GM12878 (cell line): Measurements from ENCODE around the gene GPBP1L1. TPM values are rescaled to one million over a fixed set of nuclear protein-coding genes. Genes with fewer than 3 reads are reported as not detected.
A peak's percentile ranks its signal among the peaks of the same experiment; 100 is the strongest.

Experiments used
- ASH2L ChIP-seq: fragments of 300-600, 200-600 bp; sonication (generic); IDR thresholded peaks from 2 replicates; pipeline ENCODE4 v1.6.1; 2017; ENCODE audit warnings: low read depth, mild to moderate bottlenecking, borderline replicate concordance
- CHD4 ChIP-seq: fragments of 200-600 bp; sonication (generic); IDR thresholded peaks from 2 replicates; pipeline ENCODE4 v1.6.1; 2016; ENCODE audit warnings: mild to moderate bottlenecking
- MYC ChIP-seq: IDR thresholded peaks from 2 replicates; pipeline ENCODE4 v1.6.1; 2011; ENCODE audit warnings: mild to moderate bottlenecking, low read length, moderate library complexity, inconsistent platforms; ENCODE audit not compliant: insufficient read depth, insufficient replicate concordance, insufficient read length, severe bottlenecking
- NFYA ChIP-seq: IDR thresholded peaks from 2 replicates; pipeline ENCODE4 v1.6.1; 2011; ENCODE audit warnings: low read depth, mild to moderate bottlenecking, low read length, improper control_type of control experiment, borderline replicate concordance
- NR2F1 ChIP-seq: fragments of 450-650 bp; conservative IDR thresholded peaks from 2 replicates; pipeline ENCODE4 v1.6.1; 2017; ENCODE audit warnings: mild to moderate bottlenecking
- NRF1 ChIP-seq: conservative IDR thresholded peaks from 2 replicates; pipeline ENCODE4 v1.6.1; 2011; ENCODE audit warnings: mild to moderate bottlenecking, low read depth, low read length, improper control_type of control experiment
- PML ChIP-seq: IDR thresholded peaks from 2 replicates; pipeline ENCODE4 v1.6.1; 2012; ENCODE audit warnings: low read length, inconsistent platforms
- RELA ChIP-seq: fragments of 450-650 bp; IDR thresholded peaks from 2 replicates; pipeline ENCODE4 v1.8.0; 2014; ENCODE audit warnings: borderline replicate concordance; ENCODE audit not compliant: partially characterized antibody
- SIX5 ChIP-seq: IDR thresholded peaks from 2 replicates; pipeline ENCODE4 v1.6.1; 2011; ENCODE audit warnings: mild to moderate bottlenecking, low read depth, low read length, moderate library complexity; ENCODE audit not compliant: severe bottlenecking
- YY1 ChIP-seq: IDR thresholded peaks from 2 replicates; pipeline ENCODE4 v1.6.1; 2011; ENCODE audit warnings: low read depth, mild to moderate bottlenecking, low read length
- polyA plus RNA-seq, 11 experiments: library from polyadenylated mRNA; depleted of rRNA in 4 of 11; unstranded in 6 of 11; stranded (reverse) in 5 of 11; fragments of >200 nt; fragmentation: Nextera tagmentation in 4 of 11; fragmentation: Illumina TruSeq in 1 of 11; extraction: Ambion mirVana in 4 of 11; extraction: Trizol in 1 of 11; gene quantifications; 1 replicate in 1 of 11; 2 replicates in 10 of 11; pipeline versions ENCODE4 v1.2.1 to v1.2.3, GENCODE V29; 2011 to 2016; ENCODE audit warnings: inconsistent platforms in 2 of 11, missing spikeins in 2 of 11, low read depth in 1 of 11
- total RNA-seq, 4 experiments: library from RNA; depleted of rRNA in 3 of 4; stranded (reverse); fragments of >200 nt in 3 of 4; fragmentation: Illumina TruSeq in 1 of 4; extraction: Trizol in 1 of 4; gene quantifications; 2 replicates each; pipeline versions ENCODE4 v1.2.1 to v1.2.3, GENCODE V29; 2013 to 2021
- TF ChIP-seq, protein P1 (sequence below): IDR thresholded peaks from 2 replicates; pipeline ENCODE4 v1.6.1; 2012; ENCODE audit warnings: low read depth, low read length, improper control_type of control experiment
- TF ChIP-seq, protein P2 (sequence below): fragments of 450-650 bp; IDR thresholded peaks from 2 replicates; pipeline ENCODE4 v1.6.1; 2017; ENCODE audit warnings: low read depth, mild to moderate bottlenecking, moderate library complexity
- TF ChIP-seq, protein P3 (sequence below): fragments of 450-650 bp; IDR thresholded peaks from 2 replicates; pipeline ENCODE4 v1.6.1; 2016; ENCODE audit warnings: mild to moderate bottlenecking
- TF ChIP-seq, protein P4 (sequence below): fragments of 450-650 bp; formaldehyde crosslinking; IDR thresholded peaks from 2 replicates; pipeline ENCODE4 v1.4.0; 2020; ENCODE audit warnings: mild to moderate bottlenecking, moderate library complexity
- TF ChIP-seq, protein P5 (sequence below): fragments of 450-650 bp; IDR thresholded peaks from 2 replicates; pipeline ENCODE4 v1.6.1; 2017; ENCODE audit warnings: antibody characterized with exemption, mild to moderate bottlenecking, moderate library complexity
- TF ChIP-seq, protein P6 (sequence below), 3 experiments: IDR thresholded peaks in 2 of 3; conservative IDR thresholded peaks in 1 of 3; 2 replicates each; pipeline ENCODE4 v1.5.1; 2011; ENCODE audit warnings: low read depth in 3 of 3, low read length in 3 of 3, mild to moderate bottlenecking in 3 of 3, control low read depth in 2 of 3, moderate library complexity in 2 of 3, inconsistent platforms in 1 of 3, mixed read lengths in 1 of 3; ENCODE audit not compliant: control insufficient read depth in 2 of 3, insufficient read depth in 1 of 3; ENCODE audit errors: extremely low read depth in 1 of 3

The GPBP1L1 gene
- total and polyA plus RNA-seq, 10 of the 15 experiments (the other 5 are each of a cell fraction or from before 2014, with no cell fraction given) = 37.3 to 91.6 (median 81.2) TPM

DNA sequence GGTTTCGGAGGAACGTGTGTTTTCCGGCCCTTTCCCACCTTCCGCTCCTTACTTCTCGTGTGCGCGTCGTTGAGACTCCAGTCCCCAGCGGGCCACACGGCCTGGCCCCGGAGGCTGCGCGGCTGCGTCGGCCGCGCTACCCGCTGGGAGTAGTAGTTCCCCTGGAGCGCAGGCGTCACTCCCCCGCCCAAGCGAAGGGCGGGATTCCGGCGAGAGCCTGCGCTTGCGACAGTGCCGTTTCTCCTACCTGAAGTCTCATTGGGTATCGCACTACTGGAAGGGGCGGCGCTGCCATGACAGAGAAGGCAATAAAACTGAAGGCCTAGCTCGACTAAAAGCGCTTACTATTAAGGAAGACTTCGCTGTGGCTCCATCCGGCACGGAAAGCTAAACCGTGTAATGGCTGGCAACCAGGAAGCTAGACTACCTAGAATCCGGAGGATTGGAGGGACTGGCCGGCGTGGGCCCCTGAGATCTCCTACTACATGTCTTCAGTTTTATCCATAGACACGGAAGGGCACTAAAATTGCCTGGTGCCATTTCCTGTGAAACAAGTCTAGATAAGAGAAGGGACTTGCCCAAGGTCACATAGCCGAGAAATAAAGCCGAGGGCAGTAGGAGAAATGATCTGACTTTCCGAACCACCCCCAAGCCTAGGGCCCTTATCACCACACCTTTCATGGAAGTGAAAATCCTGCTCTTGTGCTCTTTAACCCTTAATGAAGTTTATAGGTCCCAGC, 851 bp upstream of the GPBP1L1 start (continued):
- TF ChIP-seq, protein P1, sequence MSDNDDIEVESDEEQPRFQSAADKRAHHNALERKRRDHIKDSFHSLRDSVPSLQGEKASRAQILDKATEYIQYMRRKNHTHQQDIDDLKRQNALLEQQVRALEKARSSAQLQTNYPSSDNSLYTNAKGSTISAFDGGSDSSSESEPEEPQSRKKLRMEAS = peak; percentile 54
- TF ChIP-seq, protein P2, sequence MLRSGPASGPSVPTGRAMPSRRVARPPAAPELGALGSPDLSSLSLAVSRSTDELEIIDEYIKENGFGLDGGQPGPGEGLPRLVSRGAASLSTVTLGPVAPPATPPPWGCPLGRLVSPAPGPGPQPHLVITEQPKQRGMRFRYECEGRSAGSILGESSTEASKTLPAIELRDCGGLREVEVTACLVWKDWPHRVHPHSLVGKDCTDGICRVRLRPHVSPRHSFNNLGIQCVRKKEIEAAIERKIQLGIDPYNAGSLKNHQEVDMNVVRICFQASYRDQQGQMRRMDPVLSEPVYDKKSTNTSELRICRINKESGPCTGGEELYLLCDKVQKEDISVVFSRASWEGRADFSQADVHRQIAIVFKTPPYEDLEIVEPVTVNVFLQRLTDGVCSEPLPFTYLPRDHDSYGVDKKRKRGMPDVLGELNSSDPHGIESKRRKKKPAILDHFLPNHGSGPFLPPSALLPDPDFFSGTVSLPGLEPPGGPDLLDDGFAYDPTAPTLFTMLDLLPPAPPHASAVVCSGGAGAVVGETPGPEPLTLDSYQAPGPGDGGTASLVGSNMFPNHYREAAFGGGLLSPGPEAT = peak; percentile 32; the same call in 1 of the 2 replicates
- TF ChIP-seq, protein P3, sequence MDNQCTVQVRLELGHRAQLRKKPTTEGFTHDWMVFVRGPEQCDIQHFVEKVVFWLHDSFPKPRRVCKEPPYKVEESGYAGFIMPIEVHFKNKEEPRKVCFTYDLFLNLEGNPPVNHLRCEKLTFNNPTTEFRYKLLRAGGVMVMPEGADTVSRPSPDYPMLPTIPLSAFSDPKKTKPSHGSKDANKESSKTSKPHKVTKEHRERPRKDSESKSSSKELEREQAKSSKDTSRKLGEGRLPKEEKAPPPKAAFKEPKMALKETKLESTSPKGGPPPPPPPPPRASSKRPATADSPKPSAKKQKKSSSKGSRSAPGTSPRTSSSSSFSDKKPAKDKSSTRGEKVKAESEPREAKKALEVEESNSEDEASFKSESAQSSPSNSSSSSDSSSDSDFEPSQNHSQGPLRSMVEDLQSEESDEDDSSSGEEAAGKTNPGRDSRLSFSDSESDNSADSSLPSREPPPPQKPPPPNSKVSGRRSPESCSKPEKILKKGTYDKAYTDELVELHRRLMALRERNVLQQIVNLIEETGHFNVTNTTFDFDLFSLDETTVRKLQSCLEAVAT = no peak; the same call in none of the 2 replicates
- TF ChIP-seq YY1 (peak; percentile 92), MYC (no peak), SIX5 (peak; percentile 98), NR2F1 (no peak; the same call in 1 of the 2 replicates), CHD4 (no peak), PML (peak; percentile 97), RELA (peak; percentile 48), NRF1 (peak; percentile 71), ASH2L (no peak), NFYA (no peak)
- TF ChIP-seq, protein P4, sequence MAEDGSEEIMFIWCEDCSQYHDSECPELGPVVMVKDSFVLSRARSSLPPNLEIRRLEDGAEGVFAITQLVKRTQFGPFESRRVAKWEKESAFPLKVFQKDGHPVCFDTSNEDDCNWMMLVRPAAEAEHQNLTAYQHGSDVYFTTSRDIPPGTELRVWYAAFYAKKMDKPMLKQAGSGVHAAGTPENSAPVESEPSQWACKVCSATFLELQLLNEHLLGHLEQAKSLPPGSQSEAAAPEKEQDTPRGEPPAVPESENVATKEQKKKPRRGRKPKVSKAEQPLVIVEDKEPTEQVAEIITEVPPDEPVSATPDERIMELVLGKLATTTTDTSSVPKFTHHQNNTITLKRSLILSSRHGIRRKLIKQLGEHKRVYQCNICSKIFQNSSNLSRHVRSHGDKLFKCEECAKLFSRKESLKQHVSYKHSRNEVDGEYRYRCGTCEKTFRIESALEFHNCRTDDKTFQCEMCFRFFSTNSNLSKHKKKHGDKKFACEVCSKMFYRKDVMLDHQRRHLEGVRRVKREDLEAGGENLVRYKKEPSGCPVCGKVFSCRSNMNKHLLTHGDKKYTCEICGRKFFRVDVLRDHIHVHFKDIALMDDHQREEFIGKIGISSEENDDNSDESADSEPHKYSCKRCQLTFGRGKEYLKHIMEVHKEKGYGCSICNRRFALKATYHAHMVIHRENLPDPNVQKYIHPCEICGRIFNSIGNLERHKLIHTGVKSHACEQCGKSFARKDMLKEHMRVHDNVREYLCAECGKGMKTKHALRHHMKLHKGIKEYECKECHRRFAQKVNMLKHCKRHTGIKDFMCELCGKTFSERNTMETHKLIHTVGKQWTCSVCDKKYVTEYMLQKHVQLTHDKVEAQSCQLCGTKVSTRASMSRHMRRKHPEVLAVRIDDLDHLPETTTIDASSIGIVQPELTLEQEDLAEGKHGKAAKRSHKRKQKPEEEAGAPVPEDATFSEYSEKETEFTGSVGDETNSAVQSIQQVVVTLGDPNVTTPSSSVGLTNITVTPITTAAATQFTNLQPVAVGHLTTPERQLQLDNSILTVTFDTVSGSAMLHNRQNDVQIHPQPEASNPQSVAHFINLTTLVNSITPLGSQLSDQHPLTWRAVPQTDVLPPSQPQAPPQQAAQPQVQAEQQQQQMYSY = no peak
- TF ChIP-seq, protein P5, sequence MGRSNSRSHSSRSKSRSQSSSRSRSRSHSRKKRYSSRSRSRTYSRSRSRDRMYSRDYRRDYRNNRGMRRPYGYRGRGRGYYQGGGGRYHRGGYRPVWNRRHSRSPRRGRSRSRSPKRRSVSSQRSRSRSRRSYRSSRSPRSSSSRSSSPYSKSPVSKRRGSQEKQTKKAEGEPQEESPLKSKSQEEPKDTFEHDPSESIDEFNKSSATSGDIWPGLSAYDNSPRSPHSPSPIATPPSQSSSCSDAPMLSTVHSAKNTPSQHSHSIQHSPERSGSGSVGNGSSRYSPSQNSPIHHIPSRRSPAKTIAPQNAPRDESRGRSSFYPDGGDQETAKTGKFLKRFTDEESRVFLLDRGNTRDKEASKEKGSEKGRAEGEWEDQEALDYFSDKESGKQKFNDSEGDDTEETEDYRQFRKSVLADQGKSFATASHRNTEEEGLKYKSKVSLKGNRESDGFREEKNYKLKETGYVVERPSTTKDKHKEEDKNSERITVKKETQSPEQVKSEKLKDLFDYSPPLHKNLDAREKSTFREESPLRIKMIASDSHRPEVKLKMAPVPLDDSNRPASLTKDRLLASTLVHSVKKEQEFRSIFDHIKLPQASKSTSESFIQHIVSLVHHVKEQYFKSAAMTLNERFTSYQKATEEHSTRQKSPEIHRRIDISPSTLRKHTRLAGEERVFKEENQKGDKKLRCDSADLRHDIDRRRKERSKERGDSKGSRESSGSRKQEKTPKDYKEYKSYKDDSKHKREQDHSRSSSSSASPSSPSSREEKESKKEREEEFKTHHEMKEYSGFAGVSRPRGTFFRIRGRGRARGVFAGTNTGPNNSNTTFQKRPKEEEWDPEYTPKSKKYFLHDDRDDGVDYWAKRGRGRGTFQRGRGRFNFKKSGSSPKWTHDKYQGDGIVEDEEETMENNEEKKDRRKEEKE = no peak
- TF ChIP-seq, protein P6, sequence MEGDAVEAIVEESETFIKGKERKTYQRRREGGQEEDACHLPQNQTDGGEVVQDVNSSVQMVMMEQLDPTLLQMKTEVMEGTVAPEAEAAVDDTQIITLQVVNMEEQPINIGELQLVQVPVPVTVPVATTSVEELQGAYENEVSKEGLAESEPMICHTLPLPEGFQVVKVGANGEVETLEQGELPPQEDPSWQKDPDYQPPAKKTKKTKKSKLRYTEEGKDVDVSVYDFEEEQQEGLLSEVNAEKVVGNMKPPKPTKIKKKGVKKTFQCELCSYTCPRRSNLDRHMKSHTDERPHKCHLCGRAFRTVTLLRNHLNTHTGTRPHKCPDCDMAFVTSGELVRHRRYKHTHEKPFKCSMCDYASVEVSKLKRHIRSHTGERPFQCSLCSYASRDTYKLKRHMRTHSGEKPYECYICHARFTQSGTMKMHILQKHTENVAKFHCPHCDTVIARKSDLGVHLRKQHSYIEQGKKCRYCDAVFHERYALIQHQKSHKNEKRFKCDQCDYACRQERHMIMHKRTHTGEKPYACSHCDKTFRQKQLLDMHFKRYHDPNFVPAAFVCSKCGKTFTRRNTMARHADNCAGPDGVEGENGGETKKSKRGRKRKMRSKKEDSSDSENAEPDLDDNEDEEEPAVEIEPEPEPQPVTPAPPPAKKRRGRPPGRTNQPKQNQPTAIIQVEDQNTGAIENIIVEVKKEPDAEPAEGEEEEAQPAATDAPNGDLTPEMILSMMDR (IDR thresholded peaks at IDR 0.05 in 2 of 3, conservative IDR thresholded peaks at IDR 0.05 in 1 of 3; ENCODE audit: control insufficient read depth in 2 of 3, extremely low read depth in 1 of 3, insufficient read depth in 1 of 3, low read depth in 3 of 3, low read length in 3 of 3) = no peak
